Erythroblast (primary cell): ENCODE results near the gene ZG16.
"Not testable (repeated sequence)": the region's sequence is repeated elsewhere in the genome, so short reads cannot be mapped to it uniquely, and the experiment has no call there.

Experiments used
- GATA1 ChIP-seq: IDR thresholded peaks from 2 replicates; pipeline ENCODE4 v1.6.1; 2011; ENCODE audit warnings: low read depth, mild to moderate bottlenecking, control low read depth, low read length, moderate library complexity
- POLR2A ChIP-seq: IDR thresholded peaks from 2 replicates; pipeline ENCODE4 v1.6.1; 2011; ENCODE audit warnings: mild to moderate bottlenecking, low read length

DNA sequence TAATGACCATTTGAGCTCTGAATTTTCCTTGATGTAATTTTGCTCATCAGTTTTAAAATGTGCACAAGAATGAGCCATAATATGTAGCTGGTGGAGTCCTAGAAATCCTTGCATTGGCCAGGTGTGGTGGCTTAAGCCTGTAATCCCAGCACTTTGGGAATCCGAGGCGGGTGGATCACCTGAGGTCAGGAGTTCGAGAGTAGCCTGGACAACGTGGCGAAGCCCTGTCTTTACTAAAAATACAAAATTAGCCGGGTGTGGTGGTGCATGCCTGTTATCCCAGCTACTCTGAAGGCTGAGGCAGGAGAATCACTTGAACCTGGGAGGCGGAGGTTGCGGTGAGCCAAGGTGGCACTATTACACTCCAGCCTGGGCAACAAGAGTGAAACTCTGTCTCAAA is 21.0 kb upstream of the ZG16 start:
- TF ChIP-seq POLR2A, GATA1: not testable (repeated sequence)
